Posterior vena cava (tissue), 2 donors: ENCODE measurements around the gene IL20RB. TPM values are rescaled to one million over a fixed set of nuclear protein-coding genes. Genes with fewer than 3 reads are reported as not detected.
"Not testable (repeated sequence)": the region's sequence is repeated elsewhere in the genome, so short reads cannot be mapped to it uniquely, and the experiment has no call there.

Experiments used
- DNase-seq: peaks from one replicate; pipeline ENCODE4 v3.0.0-alpha.2; 2020; ENCODE audit warnings: low spot score
- intact Hi-C, 2 donors: fragments of 100-400 bp; cut with DNase I; formaldehyde crosslinking; loops; one replicate each; pipeline versions ENCODE4 v1.14.1 to v1.14.2; 2022 to 2023
- total RNA-seq, 2 donors: library from RNA; stranded (reverse); fragmentation: NEBNext Ultra II Directional; extraction: Animal tissue kit (Norgen Biotek cat#: 25700); gene quantifications; one replicate each; pipeline ENCODE4 v1.2.1, GENCODE V29; 2021
- donor health status: DM: yes; HTN: yes; CAD: no.
- donor health status: DM: yes; HTN: yes; CAD: no.

Gene IL20RB
- total RNA-seq, 2 donors from 2014 or later = 1.8 to 2.6 TPM

- intact Hi-C loops = loop anchor here in 1 of 2 donors (10.0 kb wide), 1 partner anchor 263 kb away; the partner anchor contains the start of gene STAG1
These were observed 59.5 kb downstream of the IL20RB start for GRCh38 chr3:137017316-137017715.

GRCh38 chr3:137020315-137020714, 62.5 kb downstream of the IL20RB start:
- DNase-seq = no peak

More at GRCh38 chr3:137017316-137017715, 59.5 kb downstream of the IL20RB start:
- DNase-seq = not testable (repeated sequence)

GRCh38 chr3:137020888-137021287, 63.1 kb downstream of the IL20RB start:
- intact Hi-C loops = no loop called here

More at GRCh38 chr3:137020315-137020714, 62.5 kb downstream of the IL20RB start:
- intact Hi-C loops = no loop called here

GRCh38 chr3:137024348-137024747, 66.6 kb downstream of the IL20RB start:
- no peak for DNase-seq
- intact Hi-C loops = no loop called here

More at GRCh38 chr3:137020888-137021287, 63.1 kb downstream of the IL20RB start:
- DNase-seq = no peak

- no peak for DNase-seq
- intact Hi-C loops = no loop called here
These were observed 68.9 kb downstream of the IL20RB start for GRCh38 chr3:137026701-137027100.

- peak; percentile 96 for DNase-seq
- intact Hi-C loops = no loop called here
These were observed 74.8 kb downstream of the IL20RB start for GRCh38 chr3:137032465-137033120.

- intact Hi-C loops = no loop called here
- DNase-seq = no peak
These were observed 77.8 kb downstream of the IL20RB start for GRCh38 chr3:137035631-137036030.

- DNase-seq = no peak
- intact Hi-C loops = no loop called here
These were observed 81.8 kb downstream of the IL20RB start for GRCh38 chr3:137039570-137039969.

GRCh38 chr3:137041251-137041650, 83.5 kb downstream of the IL20RB start:
- intact Hi-C loops = no loop called here
- no peak for DNase-seq

- no peak for DNase-seq
- intact Hi-C loops = no loop called here
These were observed 83.9 kb downstream of the IL20RB start for GRCh38 chr3:137041686-137042085.

GRCh38 chr3:137046747-137047146, 89.0 kb downstream of the IL20RB start:
- no peak for DNase-seq
- intact Hi-C loops = no loop called here

GRCh38 chr3:137047240-137047639, 89.5 kb downstream of the IL20RB start:
- no peak for DNase-seq
- intact Hi-C loops = no loop called here

- intact Hi-C loops = no loop called here
- DNase-seq = no peak
These were observed 92.5 kb downstream of the IL20RB start for GRCh38 chr3:137050281-137050680.

GRCh38 chr3:137052298-137052697, 94.5 kb downstream of the IL20RB start:
- intact Hi-C loops = no loop called here
- DNase-seq = no peak

Other genes starting within 250 kb of the IL20RB start
- 10 to 100 TPM; 45.7 to 55.8 TPM for gene STAG1, start 205.6 kb upstream of the IL20RB start, total RNA-seq
- 1 to 10 TPM; 6.9 to 7.3 TPM for gene SLC35G2, start 138.9 kb upstream of the IL20RB start, total RNA-seq
- 10 to 100 TPM; 27.2 to 32.4 TPM for gene NCK1, start 95.8 kb upstream of the IL20RB start, total RNA-seq